ENCODE measurements around the gene MAP3K13. TPM values are rescaled to one million over a fixed set of nuclear protein-coding genes. Genes with fewer than 3 reads are reported as not detected.

The MAP3K13 gene
- total and polyA plus RNA-seq, 11 donors = 4.8 to 18.5 (median 11.0) TPM

DNA sequence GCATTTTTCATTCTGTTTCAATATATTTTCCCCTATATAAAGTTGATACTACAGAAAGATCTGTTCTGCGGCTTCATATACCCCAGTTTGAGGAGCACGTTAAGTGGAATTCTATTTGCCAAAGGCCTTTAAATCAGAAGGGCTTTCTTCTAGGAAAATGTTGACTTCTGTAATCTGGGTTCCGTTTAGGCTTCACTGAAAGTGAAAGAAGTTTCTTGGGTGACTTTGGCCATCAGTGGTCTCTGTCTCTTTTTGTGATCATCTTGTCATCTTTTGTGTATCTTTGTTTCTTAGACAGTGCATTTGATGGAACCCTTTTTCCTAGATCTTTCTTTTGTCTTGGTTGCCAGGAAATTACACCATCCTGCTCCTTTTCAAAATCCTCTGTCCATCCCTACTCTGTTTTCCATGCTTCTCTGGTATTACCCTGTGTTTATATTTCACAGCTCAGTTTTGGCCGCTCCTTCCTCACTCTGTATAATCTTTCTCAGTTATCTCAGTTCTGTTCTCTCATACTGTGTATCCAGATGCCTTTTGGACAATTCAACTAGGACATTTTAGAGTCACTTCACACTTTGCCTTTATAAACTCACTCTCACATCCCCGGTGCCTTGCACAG is 40.7 kb upstream of the MAP3K13 start:
- Histone ChIP-seq H3K4me1 (peaks cover 0 to 23% (median under 1%) of the 10 kb centered on the region in 12 donors), H3K27ac (peak overlapping the region in 2 of 12 donors; percentile 18 to 73), H3K27me3 (no peaks in the 10 kb centered on the region), H3K9me3 (no peaks in the 10 kb centered on the region), H3K4me3 (no peak overlapping the region), H3K36me3 (no peaks in the 10 kb centered on the region)
- TF ChIP-seq, protein P1, sequence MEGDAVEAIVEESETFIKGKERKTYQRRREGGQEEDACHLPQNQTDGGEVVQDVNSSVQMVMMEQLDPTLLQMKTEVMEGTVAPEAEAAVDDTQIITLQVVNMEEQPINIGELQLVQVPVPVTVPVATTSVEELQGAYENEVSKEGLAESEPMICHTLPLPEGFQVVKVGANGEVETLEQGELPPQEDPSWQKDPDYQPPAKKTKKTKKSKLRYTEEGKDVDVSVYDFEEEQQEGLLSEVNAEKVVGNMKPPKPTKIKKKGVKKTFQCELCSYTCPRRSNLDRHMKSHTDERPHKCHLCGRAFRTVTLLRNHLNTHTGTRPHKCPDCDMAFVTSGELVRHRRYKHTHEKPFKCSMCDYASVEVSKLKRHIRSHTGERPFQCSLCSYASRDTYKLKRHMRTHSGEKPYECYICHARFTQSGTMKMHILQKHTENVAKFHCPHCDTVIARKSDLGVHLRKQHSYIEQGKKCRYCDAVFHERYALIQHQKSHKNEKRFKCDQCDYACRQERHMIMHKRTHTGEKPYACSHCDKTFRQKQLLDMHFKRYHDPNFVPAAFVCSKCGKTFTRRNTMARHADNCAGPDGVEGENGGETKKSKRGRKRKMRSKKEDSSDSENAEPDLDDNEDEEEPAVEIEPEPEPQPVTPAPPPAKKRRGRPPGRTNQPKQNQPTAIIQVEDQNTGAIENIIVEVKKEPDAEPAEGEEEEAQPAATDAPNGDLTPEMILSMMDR (IDR thresholded peaks at IDR 0.05) = no peak
- no peak for TF ChIP-seq POLR2A (IDR thresholded peaks at IDR 0.05)
- 89 to 92% (median 91%) methylated on average over 5 of the region's 5 CpGs for WGBS, 4 donors
- DNase-seq (no peak), ATAC-seq (no peak)
- intact Hi-C loops (cut with DNase I) = no loop called here

DNA sequence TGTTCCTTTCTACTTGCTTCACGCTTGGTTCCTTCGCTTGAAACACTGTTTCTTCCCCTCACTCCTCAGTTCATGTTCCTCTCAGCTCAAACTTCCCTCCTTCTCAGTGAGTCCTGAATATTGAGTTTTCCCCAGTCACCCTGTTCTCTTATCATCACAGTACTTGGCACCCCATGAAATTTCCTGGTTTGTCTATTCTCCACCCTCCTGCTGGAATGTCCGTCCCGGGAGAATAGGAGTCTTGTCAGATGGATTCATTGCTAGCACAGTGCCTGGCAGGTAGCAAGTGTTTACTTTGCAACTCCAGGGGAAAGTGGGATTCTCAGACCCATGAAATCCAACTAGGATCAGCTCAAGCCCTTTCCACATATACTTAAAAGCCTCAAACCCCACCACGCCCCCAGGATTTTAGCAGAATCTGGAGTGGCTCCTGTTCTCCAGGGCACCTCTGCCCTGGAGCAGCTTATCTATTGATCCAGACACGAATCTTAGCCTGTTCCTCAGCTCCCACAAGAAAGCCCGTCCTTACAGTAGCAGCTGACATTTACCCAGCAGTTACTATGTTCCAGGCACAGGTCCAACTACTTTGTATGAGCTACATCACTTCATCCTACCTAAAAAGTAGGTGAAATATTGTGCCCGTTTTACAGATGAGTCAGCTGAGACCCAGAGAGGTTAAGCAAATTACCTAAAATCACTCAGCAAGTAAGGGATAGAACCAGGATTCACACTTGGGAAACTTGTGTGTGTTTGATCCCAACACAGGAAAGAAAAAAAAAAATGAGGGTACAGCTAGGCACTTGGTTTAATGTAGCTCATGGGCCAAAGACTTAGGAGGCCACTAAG is 36.8 kb upstream of the MAP3K13 start:
- no peaks in the 10 kb centered on the region for H3K27me3 ChIP-seq
- ATAC-seq (no peak), DNase-seq (no peak)
- TF ChIP-seq, protein P1 (IDR thresholded peaks at IDR 0.05) = no peak
- TF ChIP-seq POLR2A (IDR thresholded peaks at IDR 0.05) = no peak
- H3K36me3 ChIP-seq = no peaks in the 10 kb centered on the region
- intact Hi-C loops (cut with DNase I) = no loop called here
- H3K4me3 ChIP-seq = no peak overlapping the region
- H3K27ac ChIP-seq = no peak overlapping the region
- no peaks in the 10 kb centered on the region for H3K9me3 ChIP-seq
- WGBS, 4 donors = 87 to 89% (median 87%) methylated on average over 8 of the region's 8 CpGs
- H3K4me1 ChIP-seq = peaks cover 0 to 21% (median 0%) of the 10 kb centered on the region in 12 donors

DNA sequence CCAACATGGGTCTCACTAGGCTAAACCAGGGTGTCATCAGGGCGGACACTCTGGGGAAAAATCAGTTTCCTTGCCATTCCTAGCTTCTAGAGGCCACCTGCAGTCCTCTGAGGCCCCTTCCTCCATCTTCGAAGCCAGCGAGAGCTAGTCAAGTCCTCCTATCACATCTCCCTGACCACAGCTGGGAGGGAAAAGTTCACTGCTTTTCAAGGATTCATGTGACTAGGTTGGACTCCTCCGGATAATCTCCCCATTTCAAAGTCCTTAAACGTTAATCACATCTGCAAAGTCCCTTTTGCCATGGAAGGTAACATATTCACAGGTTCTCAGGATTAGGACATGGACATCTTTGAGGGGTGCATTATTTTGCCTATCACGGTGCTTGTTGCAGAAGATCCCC is 35.9 kb upstream of the MAP3K13 start:
- H3K4me3 ChIP-seq = no peak overlapping the region
- intact Hi-C loops (cut with DNase I) = no loop called here
- ATAC-seq (no peak), DNase-seq (no peak)
- H3K36me3 ChIP-seq = no peaks in the 10 kb centered on the region
- WGBS, 4 donors = 73 to 87% (median 77%) methylated on average over 6 of the region's 6 CpGs
- TF ChIP-seq, protein P1 (IDR thresholded peaks at IDR 0.05) = no peak
- no peak for TF ChIP-seq POLR2A (IDR thresholded peaks at IDR 0.05)
- no peaks in the 10 kb centered on the region for H3K9me3 ChIP-seq
- no peaks in the 10 kb centered on the region for H3K27me3 ChIP-seq
- H3K4me1 ChIP-seq = peaks cover 0 to 25% (median 0%) of the 10 kb centered on the region in 12 donors
- no peak overlapping the region for H3K27ac ChIP-seq

DNA sequence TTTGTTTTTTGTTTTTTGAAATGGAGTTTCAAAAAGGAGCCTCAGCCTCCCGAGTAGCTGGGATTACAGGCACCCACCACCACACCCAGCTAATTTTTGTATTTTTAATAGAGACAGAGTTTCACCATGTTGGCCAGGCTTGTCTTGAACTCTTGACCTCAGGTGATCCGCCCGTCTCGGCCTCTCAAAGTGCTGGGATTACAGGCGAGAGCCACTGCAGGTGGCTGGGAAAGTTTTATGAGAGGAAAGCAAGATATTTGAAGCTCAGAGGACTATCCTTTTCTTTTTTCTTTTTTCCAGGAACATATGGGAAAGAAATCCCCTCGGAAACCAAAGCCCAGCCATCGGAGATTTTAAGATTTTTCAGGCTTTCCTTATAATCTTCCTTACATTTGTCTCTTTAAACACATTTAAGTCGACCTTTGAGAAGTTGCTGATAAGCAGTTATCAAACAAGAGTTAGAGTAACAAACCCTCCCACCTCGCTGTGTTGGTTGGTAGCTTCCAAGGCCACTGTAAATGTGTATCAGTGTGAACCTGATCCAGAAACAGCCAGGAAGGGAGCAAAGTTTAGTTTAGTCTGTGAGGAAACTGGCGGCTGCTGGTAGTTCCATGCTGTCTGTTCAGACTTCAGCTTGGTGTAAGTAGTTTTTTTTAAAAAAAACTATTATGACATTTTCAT is 34.5 kb upstream of the MAP3K13 start:
- TF ChIP-seq, protein P1 (IDR thresholded peaks at IDR 0.05) = no peak
- TF ChIP-seq POLR2A (IDR thresholded peaks at IDR 0.05) = no peak
- H3K9me3 ChIP-seq = no peaks in the 10 kb centered on the region
- no peak for ATAC-seq
- 73 to 78% (median 74%) methylated on average over 10 of the region's 10 CpGs for WGBS, 4 donors
- H3K4me1 ChIP-seq = peaks cover 0 to 29% (median 0%) of the 10 kb centered on the region in 12 donors
- H3K27ac ChIP-seq = peak overlapping the region in 1 of 12 donors; percentile 87
- DNase-seq = no peak
- H3K4me3 ChIP-seq = no peak overlapping the region
- H3K27me3 ChIP-seq = no peaks in the 10 kb centered on the region
- intact Hi-C loops (cut with DNase I) = no loop called here
- no peaks in the 10 kb centered on the region for H3K36me3 ChIP-seq
